GM12873 (cell line): Measurements from ENCODE around the gene SSH3.
A peak's percentile ranks its signal among the peaks of the same experiment; 100 is the strongest.

Source experiments
- TF ChIP-seq, protein P1 (sequence below): IDR thresholded peaks from 2 replicates; pipeline ENCODE4 v1.5.1; 2012; ENCODE audit warnings: low read depth, mild to moderate bottlenecking, moderate library complexity, low read length, control low read depth; ENCODE audit not compliant: insufficient read depth; ENCODE audit errors: missing control alignments

The SSH3 gene

GRCh38 chr11:67260406-67260805, 42.9 kb upstream of the SSH3 start:
- TF ChIP-seq, protein P1, sequence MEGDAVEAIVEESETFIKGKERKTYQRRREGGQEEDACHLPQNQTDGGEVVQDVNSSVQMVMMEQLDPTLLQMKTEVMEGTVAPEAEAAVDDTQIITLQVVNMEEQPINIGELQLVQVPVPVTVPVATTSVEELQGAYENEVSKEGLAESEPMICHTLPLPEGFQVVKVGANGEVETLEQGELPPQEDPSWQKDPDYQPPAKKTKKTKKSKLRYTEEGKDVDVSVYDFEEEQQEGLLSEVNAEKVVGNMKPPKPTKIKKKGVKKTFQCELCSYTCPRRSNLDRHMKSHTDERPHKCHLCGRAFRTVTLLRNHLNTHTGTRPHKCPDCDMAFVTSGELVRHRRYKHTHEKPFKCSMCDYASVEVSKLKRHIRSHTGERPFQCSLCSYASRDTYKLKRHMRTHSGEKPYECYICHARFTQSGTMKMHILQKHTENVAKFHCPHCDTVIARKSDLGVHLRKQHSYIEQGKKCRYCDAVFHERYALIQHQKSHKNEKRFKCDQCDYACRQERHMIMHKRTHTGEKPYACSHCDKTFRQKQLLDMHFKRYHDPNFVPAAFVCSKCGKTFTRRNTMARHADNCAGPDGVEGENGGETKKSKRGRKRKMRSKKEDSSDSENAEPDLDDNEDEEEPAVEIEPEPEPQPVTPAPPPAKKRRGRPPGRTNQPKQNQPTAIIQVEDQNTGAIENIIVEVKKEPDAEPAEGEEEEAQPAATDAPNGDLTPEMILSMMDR = no peak

DNA sequence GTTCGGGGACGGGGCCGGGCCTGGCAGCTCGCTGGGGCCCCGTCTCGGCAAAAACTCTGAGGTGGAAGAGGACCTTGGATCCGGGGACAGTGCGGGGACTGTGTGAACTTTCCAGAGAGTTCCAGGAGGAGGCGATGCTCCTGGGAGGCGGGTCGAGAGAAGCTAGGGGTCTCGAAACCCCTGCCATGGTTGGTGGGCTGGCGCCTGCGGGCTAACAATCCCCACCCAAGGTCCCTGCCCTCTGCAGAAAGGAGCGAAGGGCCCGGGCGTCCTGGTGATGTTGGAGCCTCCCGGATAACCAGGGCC, 41.7 kb upstream of the SSH3 start:
- TF ChIP-seq, protein P1 = peak; percentile 16

GRCh38 chr11:67261946-67262681, 41.2 kb upstream of the SSH3 start:
- TF ChIP-seq, protein P1 = no peak

- TF ChIP-seq, protein P1 = peak; percentile 82
Measured at GRCh38 chr11:67262731-67263675, 40.3 kb upstream of the SSH3 start.

DNA sequence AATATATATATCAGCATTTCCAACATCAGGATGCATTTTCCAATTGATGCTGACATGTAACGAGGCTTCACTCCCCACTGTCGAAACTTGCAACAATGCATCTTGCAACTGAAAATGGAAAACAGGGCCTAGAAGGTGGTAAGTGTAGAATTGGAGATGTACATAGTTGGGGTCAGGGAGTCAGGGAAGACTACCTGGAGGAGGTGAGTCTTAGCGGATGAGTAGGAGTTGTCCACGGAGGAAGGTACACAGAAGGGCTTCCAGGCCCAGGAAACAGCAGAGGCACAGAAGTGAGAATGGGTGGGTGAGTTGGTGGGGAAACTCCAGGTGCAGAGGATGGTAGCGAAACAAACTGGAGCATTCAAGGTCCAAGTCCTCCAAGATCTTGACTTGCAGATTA, 39.1 kb upstream of the SSH3 start:
- TF ChIP-seq, protein P1 = no peak

GRCh38 chr11:67264877-67265632, 38.3 kb upstream of the SSH3 start:
- TF ChIP-seq, protein P1 = no peak
